HUDEP-2 (cell line): Measurements from ENCODE around the gene GSS.
A peak's percentile ranks its signal among the peaks of the same experiment; 100 is the strongest.

ENCODE experiments used
- DNase-seq, 76 experiments: peaks; one replicate each; lab custom pipeline; 2025; ENCODE audit not compliant: unreplicated experiment in 76 of 76; lab: John Stamatoyannopoulos, UW

GSS gene

GRCh38 chr20:34955231-34956040 is at the start of gene GSS, which contains the start of gene MYH7B:
Gene GSS, minus strand, starts transcription at chr20:34955806. Its CDS starts 3,954 bp downstream, at chr20:34951852.
Gene MYH7B, plus strand, starts transcription at chr20:34955868. Its CDS starts 22,138 bp downstream, at chr20:34978006.
- peak; percentile 50 to 98 (median 92) for DNase-seq

GRCh38 chr20:35004749-35005462 is 49.3 kb upstream of the GSS start:
- no peak for DNase-seq

GRCh38 chr20:35004051-35004725 is 48.6 kb upstream of the GSS start:
- no peak for DNase-seq

GRCh38 chr20:35003211-35004031 is 47.8 kb upstream of the GSS start:
- DNase-seq = no peak

- no peak for DNase-seq
Observed at GRCh38 chr20:35002426-35003210, 47.0 kb upstream of the GSS start.

GRCh38 chr20:35001596-35002362 is 46.2 kb upstream of the GSS start:
- peak in 6 of 76 experiments; percentile 3 to 21 (median 13) for DNase-seq

GRCh38 chr20:35000922-35001595 is 45.5 kb upstream of the GSS start:
- DNase-seq = no peak

GRCh38 chr20:35000311-35000921 is 44.8 kb upstream of the GSS start:
- DNase-seq = no peak

GRCh38 chr20:34999782-35000181 is 44.2 kb upstream of the GSS start:
- DNase-seq = no peak

- DNase-seq = no peak
Observed at GRCh38 chr20:34999021-34999451, 43.4 kb upstream of the GSS start.

- no peak for DNase-seq
Observed at GRCh38 chr20:34998331-34998950, 42.8 kb upstream of the GSS start.

GRCh38 chr20:34997774-34998173 is 42.2 kb upstream of the GSS start:
- no peak for DNase-seq

- DNase-seq = no peak
Observed at GRCh38 chr20:34997131-34997561, 41.5 kb upstream of the GSS start.

- DNase-seq = no peak
Observed at GRCh38 chr20:34996243-34997028, 40.8 kb upstream of the GSS start.

- DNase-seq = no peak
Observed at GRCh38 chr20:34995696-34996095, 40.1 kb upstream of the GSS start.

- no peak for DNase-seq
Observed at GRCh38 chr20:34995192-34995591, 39.6 kb upstream of the GSS start.
